Measurements from ENCODE around the gene GPR42. TPM values are rescaled to one million over a fixed set of nuclear protein-coding genes. Genes with fewer than 3 reads are reported as not detected.

GPR42 gene
- total RNA-seq, 4 donors from 2014 or later = not detected

GRCh38 chr19:35329323-35329722 is 41.5 kb upstream of the GPR42 start:
- TF ChIP-seq POLR2AphosphoS5 (IDR thresholded peaks at IDR 0.05) (no peak), EP300 (IDR thresholded peaks at IDR 0.05) (no peak), POLR2A (IDR thresholded peaks at IDR 0.05) (no peak), CTCF (IDR thresholded peaks at IDR 0.05) (no peak)
- no peak for DNase-seq (ENCODE audit: low spot score in 2 of 2)

GRCh38 chr19:35330475-35330874 is 40.4 kb upstream of the GPR42 start:
- Histone ChIP-seq H3K4me3 (no peak overlapping the region), H3K27ac (no peak overlapping the region), H3K4me1 (no peaks in the 10 kb centered on the region), H3K36me3 (no peaks in the 10 kb centered on the region), H3K9me3 (no peaks in the 10 kb centered on the region), H3K27me3 (peaks cover 22% of the 10 kb centered on the region)
- TF ChIP-seq CTCF (IDR thresholded peaks at IDR 0.05) (no peak), POLR2A (IDR thresholded peaks at IDR 0.05) (no peak), POLR2AphosphoS5 (IDR thresholded peaks at IDR 0.05) (no peak), EP300 (IDR thresholded peaks at IDR 0.05) (no peak)
- 66% methylated on average over 7 of the region's 7 CpGs for WGBS
- DNase-seq (ENCODE audit: low spot score in 2 of 2) = no peak

More at GRCh38 chr19:35329323-35329722, 41.5 kb upstream of the GPR42 start:
- Histone ChIP-seq H3K4me3 (no peak overlapping the region), H3K27ac (no peak overlapping the region), H3K27me3 (peaks cover 22% of the 10 kb centered on the region), H3K4me1 (no peaks in the 10 kb centered on the region), H3K36me3 (no peaks in the 10 kb centered on the region), H3K9me3 (no peaks in the 10 kb centered on the region)
- 82% methylated on average over 4 of the region's 4 CpGs for WGBS

- DNase-seq (ENCODE audit: low spot score in 2 of 2) = no peak
- Histone ChIP-seq H3K4me3 (no peak overlapping the region), H3K36me3 (no peaks in the 10 kb centered on the region), H3K9me3 (no peaks in the 10 kb centered on the region), H3K27me3 (peaks cover 22% of the 10 kb centered on the region), H3K4me1 (no peaks in the 10 kb centered on the region), H3K27ac (no peak overlapping the region)
- TF ChIP-seq EP300 (IDR thresholded peaks at IDR 0.05) (no peak), CTCF (IDR thresholded peaks at IDR 0.05) (no peak), POLR2A (IDR thresholded peaks at IDR 0.05) (no peak), POLR2AphosphoS5 (IDR thresholded peaks at IDR 0.05) (no peak)
- WGBS = 79% methylated on average over 14 of the region's 14 CpGs
Observed at GRCh38 chr19:35331551-35332214, 39.2 kb upstream of the GPR42 start.

GRCh38 chr19:35332817-35333216 is 38.1 kb upstream of the GPR42 start:
- no peaks in the 10 kb centered on the region for H3K36me3 ChIP-seq
- TF ChIP-seq POLR2A (IDR thresholded peaks at IDR 0.05) (no peak), EP300 (IDR thresholded peaks at IDR 0.05) (no peak), CTCF (IDR thresholded peaks at IDR 0.05) (no peak), POLR2AphosphoS5 (IDR thresholded peaks at IDR 0.05) (no peak)
- H3K4me1 ChIP-seq = no peaks in the 10 kb centered on the region
- no peaks in the 10 kb centered on the region for H3K9me3 ChIP-seq
- no peak overlapping the region for H3K4me3 ChIP-seq
- no peak for DNase-seq (ENCODE audit: low spot score in 2 of 2)
- no peak overlapping the region for H3K27ac ChIP-seq
- 69% methylated on average over 12 of the region's 12 CpGs for WGBS
- H3K27me3 ChIP-seq = peaks cover 25% of the 10 kb centered on the region

- Histone ChIP-seq H3K9me3 (no peaks in the 10 kb centered on the region), H3K4me1 (no peaks in the 10 kb centered on the region), H3K36me3 (no peaks in the 10 kb centered on the region), H3K4me3 (no peak overlapping the region), H3K27ac (no peak overlapping the region), H3K27me3 (peaks cover 25% of the 10 kb centered on the region)
- TF ChIP-seq EP300 (IDR thresholded peaks at IDR 0.05) (no peak), CTCF (IDR thresholded peaks at IDR 0.05) (no peak), POLR2AphosphoS5 (IDR thresholded peaks at IDR 0.05) (no peak), POLR2A (IDR thresholded peaks at IDR 0.05) (no peak)
- 89% methylated on average over 10 of the region's 10 CpGs for WGBS
- DNase-seq (ENCODE audit: low spot score in 2 of 2) = no peak
Observed at GRCh38 chr19:35334144-35334753, 36.6 kb upstream of the GPR42 start.

Data from suprapubic skin (tissue), 4 donors.